K562 (cell line): ENCODE results near the gene MYO3B. TPM values are rescaled to one million over a fixed set of nuclear protein-coding genes. Genes with fewer than 3 reads are reported as not detected.

Source experiments
- FOXA3 ChIP-seq, 2 experiments: fragments of 450-650 bp in 1 of 2; sonication (generic) in 1 of 2; formaldehyde crosslinking; IDR thresholded peaks in 1 of 2; conservative IDR thresholded peaks in 1 of 2; 2 replicates each; pipeline versions ENCODE4 v1.4.0 to v1.8.0; 2020 to 2022; ENCODE audit warnings: mild to moderate bottlenecking in 2 of 2, missing genetic modification reagents in 1 of 2
- HDAC1 ChIP-seq, 2 experiments: fragments of 450-650 bp; IDR thresholded peaks; 2 replicates each; pipeline ENCODE4 v1.6.1; 2016 to 2017; ENCODE audit warnings: inconsistent platforms in 1 of 2, mild to moderate bottlenecking in 1 of 2, moderate library complexity in 1 of 2
- HDAC2 ChIP-seq: fragments of 450-650 bp; IDR thresholded peaks from 2 replicates; pipeline ENCODE4 v1.6.1; 2016; ENCODE audit warnings: mild to moderate bottlenecking
- HMGN3 ChIP-seq: IDR thresholded peaks from 2 replicates; pipeline ENCODE4 v1.6.1; 2011; ENCODE audit warnings: borderline replicate concordance, low read depth, mild to moderate bottlenecking, mixed read lengths, low read length; ENCODE audit not compliant: insufficient read length; ENCODE audit errors: extremely low read depth
- JUN ChIP-seq, 2 experiments: sonication (generic) in 1 of 2; formaldehyde crosslinking in 1 of 2; IDR thresholded peaks; 2 replicates each; pipeline versions ENCODE4 v1.6.1 to v1.8.0; 2012 to 2022; ENCODE audit warnings: borderline replicate concordance in 2 of 2, mild to moderate bottlenecking in 2 of 2, improper control_type of control experiment in 1 of 2, low read depth in 1 of 2, low read length in 1 of 2, missing genetic modification reagents in 1 of 2
- KDM1A ChIP-seq, 2 experiments: fragments of 450-650 bp; IDR thresholded peaks; 2 replicates each; pipeline ENCODE4 v1.6.1; 2016; ENCODE audit warnings: mild to moderate bottlenecking in 2 of 2
- MAFK ChIP-seq: IDR thresholded peaks from 2 replicates; pipeline ENCODE4 v1.6.1; 2011; ENCODE audit warnings: low read length, improper control_type of control experiment
- MYBL2 ChIP-seq, 2 experiments: fragments of 450-650 bp in 1 of 2; sonication (generic) in 1 of 2; formaldehyde crosslinking in 1 of 2; IDR thresholded peaks; 2 replicates each; pipeline versions ENCODE4 v1.6.1 to v1.8.1; 2017 to 2022; ENCODE audit warnings: borderline replicate concordance in 1 of 2, inconsistent platforms in 1 of 2, low read depth in 1 of 2, mild to moderate bottlenecking in 1 of 2, missing genetic modification reagents in 1 of 2, moderate library complexity in 1 of 2
- RCOR1 ChIP-seq, 2 experiments: IDR thresholded peaks; 2 replicates each; pipeline ENCODE4 v1.6.1; 2012; ENCODE audit warnings: low read depth in 2 of 2, low read length in 2 of 2, borderline replicate concordance in 1 of 2, improper control_type of control experiment in 1 of 2
- SPI1 ChIP-seq: IDR thresholded peaks from 2 replicates; pipeline ENCODE4 v1.6.1; 2011; ENCODE audit warnings: low read depth, low read length, control low read depth, borderline replicate concordance
- TCF3 ChIP-seq: sonication (generic); formaldehyde crosslinking; IDR thresholded peaks from 2 replicates; pipeline ENCODE4 v1.4.0; 2020; ENCODE audit warnings: mild to moderate bottlenecking, missing genetic modification reagents
- TRIM24 ChIP-seq, 2 experiments: fragments of 450-650 bp; IDR thresholded peaks; 2 replicates each; pipeline ENCODE4 v1.6.1; 2016
- ZKSCAN1 ChIP-seq: fragments of 150-350 bp; IDR thresholded peaks from 2 replicates; pipeline ENCODE4 v1.6.1; 2016; ENCODE audit warnings: low read depth, low read length
- ZNF143 ChIP-seq: sonication (generic); formaldehyde crosslinking; IDR thresholded peaks from 2 replicates; pipeline ENCODE4 v1.9.0; 2022; ENCODE audit warnings: mild to moderate bottlenecking, missing genetic modification reagents
- polyA plus RNA-seq, 8 experiments: library from polyadenylated mRNA; depleted of rRNA in 4 of 8; stranded (reverse) in 5 of 8; unstranded in 3 of 8; fragments of >200 nt; fragmentation: Nextera tagmentation in 2 of 8; fragmentation: Illumina TruSeq in 1 of 8; extraction: Ambion mirVana in 2 of 8; extraction: Trizol in 1 of 8; gene quantifications; 2 replicates each; pipeline versions ENCODE4 v1.2.1 to v1.2.3, GENCODE V29; 2011 to 2014; ENCODE audit warnings: inconsistent platforms in 1 of 8, missing spikeins in 1 of 8
- total RNA-seq, 7 experiments: library from RNA; depleted of rRNA in 6 of 7; stranded (reverse); fragments of >200 nt in 6 of 7; fragmentation: Illumina TruSeq in 2 of 7; extraction: Trizol in 2 of 7; gene quantifications; 2 replicates each; pipeline versions ENCODE4 v1.2.1 to v1.2.3, GENCODE V29; 2011 to 2021; ENCODE audit warnings: low replicate concordance in 1 of 7
- TF ChIP-seq, protein P1 (sequence below): fragments of 200-600 bp; sonication (generic); IDR thresholded peaks from one replicate; pipeline ENCODE4 v1.6.1; 2012; ENCODE audit warnings: mild to moderate bottlenecking, low read depth, low read length, inconsistent platforms

MYO3B gene
- total and polyA plus RNA-seq, 9 of the 15 experiments (the other 6 are each of a cell fraction or from before 2014, with no cell fraction given) = 2.7 to 6.5 (median 3.6) TPM

DNA sequence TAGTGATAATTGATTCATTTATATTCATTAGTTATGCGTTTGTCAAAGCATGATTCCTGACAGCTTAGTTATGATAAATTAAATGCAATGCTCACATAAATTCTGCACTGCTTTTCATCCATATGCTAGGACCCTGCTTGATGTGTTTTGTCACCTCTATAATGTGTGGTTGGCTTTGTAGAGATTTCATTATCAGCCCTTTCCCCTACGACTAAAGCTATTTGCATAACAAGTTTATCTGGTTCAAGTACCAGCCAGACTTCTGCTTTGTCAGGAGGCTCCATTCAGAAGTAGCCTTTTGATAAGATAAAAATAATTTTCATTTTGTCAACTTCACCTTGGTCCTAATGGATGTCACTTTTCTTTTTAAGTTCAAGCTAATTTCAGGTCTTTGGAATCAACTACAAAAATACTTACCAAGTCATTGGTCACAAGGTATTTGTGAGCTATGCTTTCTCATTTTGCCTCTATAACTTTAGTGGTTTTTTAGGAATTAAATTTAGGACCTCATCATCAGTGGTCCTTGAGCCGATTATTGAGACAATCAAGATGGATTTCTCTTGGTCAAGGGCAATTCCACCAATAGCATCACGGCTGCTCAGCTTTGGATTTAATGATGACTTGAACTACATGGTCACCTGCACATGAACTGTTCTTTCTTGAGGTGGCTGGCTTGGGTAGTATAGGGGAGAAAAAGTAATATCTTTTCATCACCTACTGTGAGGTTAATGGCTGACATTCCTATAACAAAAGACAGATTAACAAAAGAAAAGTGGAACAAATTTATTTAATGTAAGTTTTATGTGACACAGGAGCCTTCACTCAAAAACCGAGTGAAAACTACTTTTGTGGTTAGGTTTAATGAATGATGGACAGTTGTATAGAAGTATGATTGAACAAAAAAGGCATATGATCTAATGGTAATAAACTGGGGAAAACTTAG lies 162.1 kb downstream of the MYO3B start (continued):
- TF ChIP-seq, protein P1, sequence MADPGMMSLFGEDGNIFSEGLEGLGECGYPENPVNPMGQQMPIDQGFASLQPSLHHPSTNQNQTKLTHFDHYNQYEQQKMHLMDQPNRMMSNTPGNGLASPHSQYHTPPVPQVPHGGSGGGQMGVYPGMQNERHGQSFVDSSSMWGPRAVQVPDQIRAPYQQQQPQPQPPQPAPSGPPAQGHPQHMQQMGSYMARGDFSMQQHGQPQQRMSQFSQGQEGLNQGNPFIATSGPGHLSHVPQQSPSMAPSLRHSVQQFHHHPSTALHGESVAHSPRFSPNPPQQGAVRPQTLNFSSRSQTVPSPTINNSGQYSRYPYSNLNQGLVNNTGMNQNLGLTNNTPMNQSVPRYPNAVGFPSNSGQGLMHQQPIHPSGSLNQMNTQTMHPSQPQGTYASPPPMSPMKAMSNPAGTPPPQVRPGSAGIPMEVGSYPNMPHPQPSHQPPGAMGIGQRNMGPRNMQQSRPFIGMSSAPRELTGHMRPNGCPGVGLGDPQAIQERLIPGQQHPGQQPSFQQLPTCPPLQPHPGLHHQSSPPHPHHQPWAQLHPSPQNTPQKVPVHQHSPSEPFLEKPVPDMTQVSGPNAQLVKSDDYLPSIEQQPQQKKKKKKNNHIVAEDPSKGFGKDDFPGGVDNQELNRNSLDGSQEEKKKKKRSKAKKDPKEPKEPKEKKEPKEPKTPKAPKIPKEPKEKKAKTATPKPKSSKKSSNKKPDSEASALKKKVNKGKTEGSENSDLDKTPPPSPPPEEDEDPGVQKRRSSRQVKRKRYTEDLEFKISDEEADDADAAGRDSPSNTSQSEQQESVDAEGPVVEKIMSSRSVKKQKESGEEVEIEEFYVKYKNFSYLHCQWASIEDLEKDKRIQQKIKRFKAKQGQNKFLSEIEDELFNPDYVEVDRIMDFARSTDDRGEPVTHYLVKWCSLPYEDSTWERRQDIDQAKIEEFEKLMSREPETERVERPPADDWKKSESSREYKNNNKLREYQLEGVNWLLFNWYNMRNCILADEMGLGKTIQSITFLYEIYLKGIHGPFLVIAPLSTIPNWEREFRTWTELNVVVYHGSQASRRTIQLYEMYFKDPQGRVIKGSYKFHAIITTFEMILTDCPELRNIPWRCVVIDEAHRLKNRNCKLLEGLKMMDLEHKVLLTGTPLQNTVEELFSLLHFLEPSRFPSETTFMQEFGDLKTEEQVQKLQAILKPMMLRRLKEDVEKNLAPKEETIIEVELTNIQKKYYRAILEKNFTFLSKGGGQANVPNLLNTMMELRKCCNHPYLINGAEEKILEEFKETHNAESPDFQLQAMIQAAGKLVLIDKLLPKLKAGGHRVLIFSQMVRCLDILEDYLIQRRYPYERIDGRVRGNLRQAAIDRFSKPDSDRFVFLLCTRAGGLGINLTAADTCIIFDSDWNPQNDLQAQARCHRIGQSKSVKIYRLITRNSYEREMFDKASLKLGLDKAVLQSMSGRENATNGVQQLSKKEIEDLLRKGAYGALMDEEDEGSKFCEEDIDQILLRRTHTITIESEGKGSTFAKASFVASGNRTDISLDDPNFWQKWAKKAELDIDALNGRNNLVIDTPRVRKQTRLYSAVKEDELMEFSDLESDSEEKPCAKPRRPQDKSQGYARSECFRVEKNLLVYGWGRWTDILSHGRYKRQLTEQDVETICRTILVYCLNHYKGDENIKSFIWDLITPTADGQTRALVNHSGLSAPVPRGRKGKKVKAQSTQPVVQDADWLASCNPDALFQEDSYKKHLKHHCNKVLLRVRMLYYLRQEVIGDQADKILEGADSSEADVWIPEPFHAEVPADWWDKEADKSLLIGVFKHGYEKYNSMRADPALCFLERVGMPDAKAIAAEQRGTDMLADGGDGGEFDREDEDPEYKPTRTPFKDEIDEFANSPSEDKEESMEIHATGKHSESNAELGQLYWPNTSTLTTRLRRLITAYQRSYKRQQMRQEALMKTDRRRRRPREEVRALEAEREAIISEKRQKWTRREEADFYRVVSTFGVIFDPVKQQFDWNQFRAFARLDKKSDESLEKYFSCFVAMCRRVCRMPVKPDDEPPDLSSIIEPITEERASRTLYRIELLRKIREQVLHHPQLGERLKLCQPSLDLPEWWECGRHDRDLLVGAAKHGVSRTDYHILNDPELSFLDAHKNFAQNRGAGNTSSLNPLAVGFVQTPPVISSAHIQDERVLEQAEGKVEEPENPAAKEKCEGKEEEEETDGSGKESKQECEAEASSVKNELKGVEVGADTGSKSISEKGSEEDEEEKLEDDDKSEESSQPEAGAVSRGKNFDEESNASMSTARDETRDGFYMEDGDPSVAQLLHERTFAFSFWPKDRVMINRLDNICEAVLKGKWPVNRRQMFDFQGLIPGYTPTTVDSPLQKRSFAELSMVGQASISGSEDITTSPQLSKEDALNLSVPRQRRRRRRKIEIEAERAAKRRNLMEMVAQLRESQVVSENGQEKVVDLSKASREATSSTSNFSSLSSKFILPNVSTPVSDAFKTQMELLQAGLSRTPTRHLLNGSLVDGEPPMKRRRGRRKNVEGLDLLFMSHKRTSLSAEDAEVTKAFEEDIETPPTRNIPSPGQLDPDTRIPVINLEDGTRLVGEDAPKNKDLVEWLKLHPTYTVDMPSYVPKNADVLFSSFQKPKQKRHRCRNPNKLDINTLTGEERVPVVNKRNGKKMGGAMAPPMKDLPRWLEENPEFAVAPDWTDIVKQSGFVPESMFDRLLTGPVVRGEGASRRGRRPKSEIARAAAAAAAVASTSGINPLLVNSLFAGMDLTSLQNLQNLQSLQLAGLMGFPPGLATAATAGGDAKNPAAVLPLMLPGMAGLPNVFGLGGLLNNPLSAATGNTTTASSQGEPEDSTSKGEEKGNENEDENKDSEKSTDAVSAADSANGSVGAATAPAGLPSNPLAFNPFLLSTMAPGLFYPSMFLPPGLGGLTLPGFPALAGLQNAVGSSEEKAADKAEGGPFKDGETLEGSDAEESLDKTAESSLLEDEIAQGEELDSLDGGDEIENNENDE = no peak
- TF ChIP-seq FOXA3 (CRISPR knock-in tag; conservative IDR thresholded peaks at IDR 0.05 in 1 of 2, IDR thresholded peaks at IDR 0.05 in 1 of 2) (peak in 1 of 2 experiments; percentile 56; a peak in 1 of 4 replicates), ZKSCAN1 (no peak), JUN (IDR thresholded peaks at IDR 0.05; ENCODE audit: borderline replicate concordance, low read depth, low read length) (no peak), JUN (CRISPR knock-in tag; IDR thresholded peaks at IDR 0.05; ENCODE audit: borderline replicate concordance) (no peak), SPI1 (peak; percentile 66; the same call in 1 of the 2 replicates), TCF3 (peak; percentile 83), HMGN3 (no peak), RCOR1 (IDR thresholded peaks at IDR 0.05; ENCODE audit: borderline replicate concordance in 1 of 2, low read depth in 2 of 2, low read length in 2 of 2) (peak in 1 of 2 experiments; percentile 94; a peak in 2 of 4 replicates), KDM1A (IDR thresholded peaks at IDR 0.05) (peak; percentile 78 to 81; a peak in 3 of 4 replicates), HDAC2 (peak; percentile 71; the same call in 1 of the 2 replicates), MAFK (no peak), HDAC1 (IDR thresholded peaks at IDR 0.05) (peak in 1 of 2 experiments; percentile 56; a peak in 1 of 4 replicates), ZNF143 (CRISPR knock-in tag) (no peak), TRIM24 (IDR thresholded peaks at IDR 0.05) (peak; percentile 50 to 58; a peak in 2 of 4 replicates), MYBL2 (IDR thresholded peaks at IDR 0.05; ENCODE audit: low read depth) (no peak), MYBL2 (CRISPR knock-in tag; IDR thresholded peaks at IDR 0.05; ENCODE audit: borderline replicate concordance) (no peak)
